ENCODE data around the gene RTP5. TPM values are rescaled to one million over a fixed set of nuclear protein-coding genes. Genes with fewer than 3 reads are reported as not detected.

Gene RTP5
- total and polyA plus RNA-seq, 3 donors from 2014 or later, result 0.13 to 0.93 (median 0.47) TPM

DNA sequence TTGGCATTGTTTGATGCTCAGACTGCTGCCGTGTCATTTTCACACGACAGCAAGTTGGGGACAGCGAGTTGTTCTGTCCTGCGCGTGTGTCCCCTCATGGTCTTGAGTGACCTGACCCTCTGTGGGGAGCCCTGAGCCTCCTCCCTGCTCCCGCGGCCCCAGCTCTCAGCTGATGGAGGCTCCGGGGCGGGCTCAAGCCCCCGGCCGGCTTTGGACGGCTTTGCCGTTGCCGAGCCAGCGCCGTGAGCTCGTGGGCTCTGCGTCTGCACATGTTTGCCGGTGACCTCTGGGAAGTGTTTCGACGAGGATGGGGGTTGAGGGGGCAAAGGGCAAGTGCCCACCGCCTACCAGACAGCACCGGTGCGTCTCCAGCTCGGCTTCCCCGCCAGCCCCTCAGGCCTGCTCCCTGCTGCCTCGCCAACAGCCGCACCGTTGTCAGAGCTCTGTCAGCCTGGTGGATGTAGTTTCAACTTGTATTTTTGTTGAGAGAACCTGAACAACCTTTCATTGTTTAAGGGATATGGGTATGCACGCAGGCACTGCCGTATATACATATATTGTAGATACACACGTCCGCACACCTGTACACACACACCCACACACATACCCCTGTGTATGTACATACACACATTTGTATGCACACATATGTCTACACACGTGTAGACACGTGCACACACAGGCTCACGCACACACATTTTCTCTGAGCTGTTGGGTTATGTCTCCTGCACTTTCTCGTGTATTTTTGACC lies 24.5 kb upstream of the RTP5 start:
- DNase-seq, result peak; percentile 13
- no peaks in the 10 kb centered on the region for H3K9me3 ChIP-seq
- H3K36me3 ChIP-seq (ENCODE audit: low read depth, missing control alignments), result no peaks in the 10 kb centered on the region
- peaks cover 12% of the 10 kb centered on the region for H3K4me1 ChIP-seq
- peak overlapping the region in 1 of 2 donors; percentile 41 for H3K27ac ChIP-seq
- WGBS, 2 donors, result 58 to 65% methylated on average over 10 to 37 of the region's 37 CpGs
- no peak overlapping the region for H3K4me3 ChIP-seq
- no peak for TF ChIP-seq POLR2A (IDR thresholded peaks at IDR 0.05)
- TF ChIP-seq, protein P1, sequence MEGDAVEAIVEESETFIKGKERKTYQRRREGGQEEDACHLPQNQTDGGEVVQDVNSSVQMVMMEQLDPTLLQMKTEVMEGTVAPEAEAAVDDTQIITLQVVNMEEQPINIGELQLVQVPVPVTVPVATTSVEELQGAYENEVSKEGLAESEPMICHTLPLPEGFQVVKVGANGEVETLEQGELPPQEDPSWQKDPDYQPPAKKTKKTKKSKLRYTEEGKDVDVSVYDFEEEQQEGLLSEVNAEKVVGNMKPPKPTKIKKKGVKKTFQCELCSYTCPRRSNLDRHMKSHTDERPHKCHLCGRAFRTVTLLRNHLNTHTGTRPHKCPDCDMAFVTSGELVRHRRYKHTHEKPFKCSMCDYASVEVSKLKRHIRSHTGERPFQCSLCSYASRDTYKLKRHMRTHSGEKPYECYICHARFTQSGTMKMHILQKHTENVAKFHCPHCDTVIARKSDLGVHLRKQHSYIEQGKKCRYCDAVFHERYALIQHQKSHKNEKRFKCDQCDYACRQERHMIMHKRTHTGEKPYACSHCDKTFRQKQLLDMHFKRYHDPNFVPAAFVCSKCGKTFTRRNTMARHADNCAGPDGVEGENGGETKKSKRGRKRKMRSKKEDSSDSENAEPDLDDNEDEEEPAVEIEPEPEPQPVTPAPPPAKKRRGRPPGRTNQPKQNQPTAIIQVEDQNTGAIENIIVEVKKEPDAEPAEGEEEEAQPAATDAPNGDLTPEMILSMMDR (IDR thresholded peaks at IDR 0.05), result no peak
- H3K27me3 ChIP-seq, result no peaks in the 10 kb centered on the region
- intact Hi-C loops (cut with DNase I; ENCODE audit: low total_unique reads), result no loop called here

GRCh38 chr2:241846406-241846805 lies 23.1 kb upstream of the RTP5 start:
- no peaks in the 10 kb centered on the region for H3K9me3 ChIP-seq
- H3K27me3 ChIP-seq, result no peaks in the 10 kb centered on the region
- peak; percentile 12 for DNase-seq
- intact Hi-C loops (cut with DNase I; ENCODE audit: low total_unique reads), result no loop called here
- H3K36me3 ChIP-seq (ENCODE audit: low read depth, missing control alignments), result no peaks in the 10 kb centered on the region
- no peak overlapping the region for H3K27ac ChIP-seq
- peaks cover 12% of the 10 kb centered on the region for H3K4me1 ChIP-seq
- H3K4me3 ChIP-seq, result no peak overlapping the region
- 65 to 78% methylated on average over 22 of the region's 22 CpGs for WGBS, 2 donors
- TF ChIP-seq, protein P1 (IDR thresholded peaks at IDR 0.05), result no peak
- TF ChIP-seq POLR2A (IDR thresholded peaks at IDR 0.05), result no peak

DNA sequence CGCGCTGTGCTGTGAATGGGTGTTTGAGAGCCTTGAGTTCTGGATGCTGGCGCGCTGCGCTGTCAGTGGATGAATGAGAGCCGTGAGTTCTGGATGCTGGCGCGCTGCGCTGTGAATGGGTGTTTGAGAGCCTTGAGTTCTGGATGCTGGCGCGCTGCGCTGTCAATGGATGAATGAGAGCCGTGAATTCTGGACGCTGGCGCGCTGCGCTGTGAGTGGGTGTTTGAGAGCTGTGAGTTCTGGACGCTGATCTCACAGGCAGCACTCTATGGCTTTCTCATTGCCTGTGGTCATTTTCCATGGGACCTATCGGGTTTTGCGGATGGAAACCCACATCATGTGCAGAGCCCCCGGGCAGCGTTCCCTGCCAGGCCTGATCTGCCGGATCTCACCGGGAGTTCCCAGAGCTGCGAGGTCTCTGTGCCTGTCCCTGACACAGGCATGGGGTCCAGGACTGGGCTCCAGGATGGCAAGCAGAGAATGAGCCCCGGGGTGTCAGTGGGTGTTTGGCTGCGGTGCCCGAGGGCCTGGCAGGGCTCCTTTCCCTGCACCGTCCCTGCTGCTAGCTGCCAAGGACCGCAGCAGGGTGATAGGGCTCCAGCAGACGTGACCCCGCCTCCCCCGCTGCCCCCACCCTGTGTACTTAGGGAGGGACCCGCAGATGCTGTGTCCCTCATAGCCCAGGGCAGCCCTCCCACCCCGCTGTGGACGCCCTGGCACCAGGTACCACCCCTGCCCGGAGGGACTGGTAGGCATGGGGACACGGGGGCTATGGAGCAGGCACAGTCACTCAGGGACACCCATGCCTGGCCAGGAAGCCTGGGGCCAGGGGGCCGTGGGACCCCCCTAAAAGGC lies 20.5 kb upstream of the RTP5 start:
- Histone ChIP-seq H3K27ac (no peak overlapping the region), H3K36me3 (ENCODE audit: low read depth, missing control alignments) (no peaks in the 10 kb centered on the region), H3K4me3 (no peak overlapping the region), H3K27me3 (no peaks in the 10 kb centered on the region), H3K4me1 (peaks cover 8% of the 10 kb centered on the region), H3K9me3 (no peaks in the 10 kb centered on the region)
- intact Hi-C loops (cut with DNase I; ENCODE audit: low total_unique reads), result no loop called here
- WGBS, 2 donors, result 46 to 82% methylated on average over 18 to 27 of the region's 39 CpGs
- DNase-seq, result peak; percentile 14
- no peak for TF ChIP-seq POLR2A (IDR thresholded peaks at IDR 0.05)
- TF ChIP-seq, protein P1 (IDR thresholded peaks at IDR 0.05), result no peak

GRCh38 chr2:241849616-241850543 lies 19.6 kb upstream of the RTP5 start:
- TF ChIP-seq, protein P1 (IDR thresholded peaks at IDR 0.05), result no peak
- no peak for TF ChIP-seq POLR2A (IDR thresholded peaks at IDR 0.05)
- 87 to 93% methylated on average over 10 to 16 of the region's 16 CpGs for WGBS, 2 donors
- H3K4me1 ChIP-seq, result peaks cover 2% of the 10 kb centered on the region
- DNase-seq, result peak; percentile 1
- no peaks in the 10 kb centered on the region for H3K9me3 ChIP-seq
- H3K27me3 ChIP-seq, result no peaks in the 10 kb centered on the region
- intact Hi-C loops (cut with DNase I; ENCODE audit: low total_unique reads), result no loop called here
- H3K27ac ChIP-seq, result no peak overlapping the region
- H3K4me3 ChIP-seq, result no peak overlapping the region
- no peaks in the 10 kb centered on the region for H3K36me3 ChIP-seq (ENCODE audit: low read depth, missing control alignments)
